ENCODE results near the gene ZBTB47. TPM values are rescaled to one million over a fixed set of nuclear protein-coding genes. Genes with fewer than 3 reads are reported as not detected.

ZBTB47 gene
- total and polyA plus RNA-seq, 10 of the 15 experiments (the other 5 are each of a cell fraction or from before 2014, with no cell fraction given): 0.04 to 3.4 (median 1.0) TPM; not detected in 1

- DNase-seq (ENCODE audit: low read depth, low spot score) (no peak), ATAC-seq (no peak), FAIRE-seq (no peak)
- TF ChIP-seq, protein P1, sequence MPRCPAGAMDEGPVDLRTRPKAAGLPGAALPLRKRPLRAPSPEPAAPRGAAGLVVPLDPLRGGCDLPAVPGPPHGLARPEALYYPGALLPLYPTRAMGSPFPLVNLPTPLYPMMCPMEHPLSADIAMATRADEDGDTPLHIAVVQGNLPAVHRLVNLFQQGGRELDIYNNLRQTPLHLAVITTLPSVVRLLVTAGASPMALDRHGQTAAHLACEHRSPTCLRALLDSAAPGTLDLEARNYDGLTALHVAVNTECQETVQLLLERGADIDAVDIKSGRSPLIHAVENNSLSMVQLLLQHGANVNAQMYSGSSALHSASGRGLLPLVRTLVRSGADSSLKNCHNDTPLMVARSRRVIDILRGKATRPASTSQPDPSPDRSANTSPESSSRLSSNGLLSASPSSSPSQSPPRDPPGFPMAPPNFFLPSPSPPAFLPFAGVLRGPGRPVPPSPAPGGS (IDR thresholded peaks at IDR 0.05; ENCODE audit: borderline replicate concordance, insufficient read depth, low read depth, low read length, poor library complexity, severe bottlenecking): no peak
- no peak for TF ChIP-seq TAF1 (IDR thresholded peaks at IDR 0.05; ENCODE audit: borderline replicate concordance, low read depth, low read length)
- CTCF ChIA-PET: no interaction called here
- no peaks in the 10 kb centered on the region for H3K27me3 ChIP-seq (replicated peaks in 1 of 2; ENCODE audit: control insufficient read depth in 2 of 2, insufficient read depth in 2 of 2, low read length in 1 of 2)
- no peaks in the 10 kb centered on the region for H3K9me3 ChIP-seq (replicated peaks; ENCODE audit: control insufficient read depth, insufficient read depth, low read length)
- intact Hi-C loops (cut with micrococcal nuclease; ENCODE audit: unreplicated experiment): no loop called here
- no peak overlapping the region for H2AFZ ChIP-seq (ENCODE audit: control insufficient read depth, low read depth, low read length)
- peak overlapping the region; percentile 13; the same call in 1 of the 2 replicates for H3K27ac ChIP-seq (ENCODE audit: control insufficient read depth, insufficient read depth)
- no TSS peak for BruUV-seq (replicated peaks)
- H3K4me1 ChIP-seq (ENCODE audit: control insufficient read depth, insufficient read depth, low read length): peaks cover 17% of the 10 kb centered on the region
- H3K4me2 ChIP-seq (ENCODE audit: control insufficient read depth, insufficient read depth): peak overlapping the region; percentile 39; the same call in 1 of the 2 replicates
- 87% methylated on average over 6 of the region's 6 CpGs for WGBS (ENCODE audit: insufficient coverage, insufficient replicate concordance, low lambda C conversion rate, missing lambda C conversion rate)
- H4K20me1 ChIP-seq (ENCODE audit: control insufficient read depth, insufficient read depth): 0 out of 2 replicates have a peak, but pooled peaks cover 2% of the 10 kb centered on the region
- H3K36me3 ChIP-seq (ENCODE audit: control insufficient read depth in 2 of 2, insufficient read depth in 2 of 2, low read length in 1 of 2): peaks cover 11 to 45% of the 10 kb centered on the region in 2 experiments
- POLR2A ChIA-PET: no interaction called here
- H3K79me2 ChIP-seq (ENCODE audit: control insufficient read depth, insufficient read depth, low read length): peaks cover 8% of the 10 kb centered on the region
- SMC1A ChIA-PET (ENCODE audit: uncharacterized antibody, unreplicated experiment): interaction anchor here (0.8 kb wide), 1 partner anchor 13 kb away, joined by 3 read pairs; no protein-coding TSS in a partner anchor
- no peak overlapping the region for H3K9ac ChIP-seq (ENCODE audit: control insufficient read depth, insufficient read depth, low read length)
- RAD21 ChIA-PET (ENCODE audit: unreplicated experiment): no interaction called here
- no peak overlapping the region for H3K4me3 ChIP-seq
- in situ Hi-C loops (cut with MboI): no loop called here
Observed at GRCh38 chr3:42639192-42639591, 14.3 kb upstream of the ZBTB47 start.

DNA sequence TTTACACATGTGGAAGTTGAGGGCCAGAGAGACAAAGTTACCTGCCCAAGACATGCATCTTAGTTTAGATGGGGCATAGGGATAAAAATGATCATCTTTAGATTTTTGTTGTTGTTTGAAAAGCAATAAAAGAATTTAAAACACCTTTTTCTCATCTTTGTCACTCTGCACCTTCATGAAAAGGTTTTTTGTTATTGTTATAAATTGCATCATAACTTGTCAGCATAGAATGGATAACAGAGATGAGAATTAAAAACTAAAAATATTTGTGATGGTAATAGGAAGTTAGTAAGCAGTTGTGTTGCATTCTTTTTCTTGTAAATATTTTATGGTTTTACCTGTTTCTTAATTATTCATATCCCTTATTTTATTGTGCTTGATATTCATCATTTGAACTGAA lies 13.4 kb upstream of the ZBTB47 start:
- Histone ChIP-seq H3K4me3 (no peak overlapping the region), H3K4me1 (ENCODE audit: control insufficient read depth, insufficient read depth, low read length) (peaks cover 17% of the 10 kb centered on the region), H3K4me2 (ENCODE audit: control insufficient read depth, insufficient read depth) (no peak overlapping the region), H3K27ac (ENCODE audit: control insufficient read depth, insufficient read depth) (no peak overlapping the region), H4K20me1 (ENCODE audit: control insufficient read depth, insufficient read depth) (0 out of 2 replicates have a peak, but pooled peaks cover 2% of the 10 kb centered on the region), H3K9ac (ENCODE audit: control insufficient read depth, insufficient read depth, low read length) (no peak overlapping the region), H3K27me3 (replicated peaks in 1 of 2; ENCODE audit: control insufficient read depth in 2 of 2, insufficient read depth in 2 of 2, low read length in 1 of 2) (no peaks in the 10 kb centered on the region), H3K9me3 (replicated peaks; ENCODE audit: control insufficient read depth, insufficient read depth, low read length) (no peaks in the 10 kb centered on the region), H3K79me2 (ENCODE audit: control insufficient read depth, insufficient read depth, low read length) (peaks cover 8% of the 10 kb centered on the region), H3K36me3 (ENCODE audit: control insufficient read depth in 2 of 2, insufficient read depth in 2 of 2, low read length in 1 of 2) (peaks cover 16 to 53% of the 10 kb centered on the region in 2 experiments), H2AFZ (ENCODE audit: control insufficient read depth, low read depth, low read length) (no peak overlapping the region)
- RAD21 ChIA-PET (ENCODE audit: unreplicated experiment): no interaction called here
- no peak for DNase-seq (ENCODE audit: low read depth, low spot score)
- POLR2A ChIA-PET: no interaction called here
- no peak for ATAC-seq
- BruUV-seq (replicated peaks): no TSS peak
- no peak for FAIRE-seq
- in situ Hi-C loops (cut with MboI) (no loop called here), intact Hi-C loops (cut with micrococcal nuclease; ENCODE audit: unreplicated experiment) (no loop called here)
- CTCF ChIA-PET: no interaction called here
- SMC1A ChIA-PET (ENCODE audit: uncharacterized antibody, unreplicated experiment): interaction anchor here (1.6 kb wide), 1 partner anchor 27 kb away, joined by 5 read pairs; no protein-coding TSS in a partner anchor
- TF ChIP-seq BACH1 (IDR thresholded peaks at IDR 0.05; ENCODE audit: borderline replicate concordance) (no peak), MYC (IDR thresholded peaks at IDR 0.05; ENCODE audit: insufficient read depth, insufficient read length, insufficient replicate concordance, low read length, severe bottlenecking) (no peak), STAT1 (conservative IDR thresholded peaks at IDR 0.05) (no peak), SMAD1 (IDR thresholded peaks at IDR 0.05; ENCODE audit: low read depth, partially characterized antibody) (no peak), HCFC1 (IDR thresholded peaks at IDR 0.05; ENCODE audit: low read length) (no peak), SREBF1 (IDR thresholded peaks at IDR 0.05; ENCODE audit: low read length) (no peak), GABPA (IDR thresholded peaks at IDR 0.05; ENCODE audit: low read depth) (no peak), ZNF384 (IDR thresholded peaks at IDR 0.05; ENCODE audit: borderline replicate concordance, low read depth, low read length) (no peak)
- TF ChIP-seq, protein P2, sequence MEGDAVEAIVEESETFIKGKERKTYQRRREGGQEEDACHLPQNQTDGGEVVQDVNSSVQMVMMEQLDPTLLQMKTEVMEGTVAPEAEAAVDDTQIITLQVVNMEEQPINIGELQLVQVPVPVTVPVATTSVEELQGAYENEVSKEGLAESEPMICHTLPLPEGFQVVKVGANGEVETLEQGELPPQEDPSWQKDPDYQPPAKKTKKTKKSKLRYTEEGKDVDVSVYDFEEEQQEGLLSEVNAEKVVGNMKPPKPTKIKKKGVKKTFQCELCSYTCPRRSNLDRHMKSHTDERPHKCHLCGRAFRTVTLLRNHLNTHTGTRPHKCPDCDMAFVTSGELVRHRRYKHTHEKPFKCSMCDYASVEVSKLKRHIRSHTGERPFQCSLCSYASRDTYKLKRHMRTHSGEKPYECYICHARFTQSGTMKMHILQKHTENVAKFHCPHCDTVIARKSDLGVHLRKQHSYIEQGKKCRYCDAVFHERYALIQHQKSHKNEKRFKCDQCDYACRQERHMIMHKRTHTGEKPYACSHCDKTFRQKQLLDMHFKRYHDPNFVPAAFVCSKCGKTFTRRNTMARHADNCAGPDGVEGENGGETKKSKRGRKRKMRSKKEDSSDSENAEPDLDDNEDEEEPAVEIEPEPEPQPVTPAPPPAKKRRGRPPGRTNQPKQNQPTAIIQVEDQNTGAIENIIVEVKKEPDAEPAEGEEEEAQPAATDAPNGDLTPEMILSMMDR (IDR thresholded peaks at IDR 0.05 in 2 of 3, conservative IDR thresholded peaks at IDR 0.05 in 1 of 3; ENCODE audit: control insufficient read depth in 2 of 3, extremely low read depth in 1 of 3, insufficient read depth in 1 of 3, low read depth in 3 of 3, low read length in 3 of 3): no peak
- TF ChIP-seq, protein P3, sequence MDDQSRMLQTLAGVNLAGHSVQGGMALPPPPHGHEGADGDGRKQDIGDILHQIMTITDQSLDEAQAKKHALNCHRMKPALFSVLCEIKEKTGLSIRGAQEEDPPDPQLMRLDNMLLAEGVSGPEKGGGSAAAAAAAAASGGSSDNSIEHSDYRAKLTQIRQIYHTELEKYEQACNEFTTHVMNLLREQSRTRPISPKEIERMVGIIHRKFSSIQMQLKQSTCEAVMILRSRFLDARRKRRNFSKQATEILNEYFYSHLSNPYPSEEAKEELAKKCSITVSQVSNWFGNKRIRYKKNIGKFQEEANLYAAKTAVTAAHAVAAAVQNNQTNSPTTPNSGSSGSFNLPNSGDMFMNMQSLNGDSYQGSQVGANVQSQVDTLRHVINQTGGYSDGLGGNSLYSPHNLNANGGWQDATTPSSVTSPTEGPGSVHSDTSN (IDR thresholded peaks at IDR 0.05; ENCODE audit: insufficient replicate concordance, low read depth, low read length): no peak

All from GM12878 (cell line).